IMR-90 (cell line): ENCODE measurements around the gene TRIM27. TPM values are rescaled to one million over a fixed set of nuclear protein-coding genes. Genes with fewer than 3 reads are reported as not detected.

Experiments
- ATAC-seq: fragments of 200-7000 bp; cut with Tn5 transposase; 2 replicates; pipeline ENCODE4 v1.9.1; 2020; ENCODE audit warnings: low read depth, mild to moderate bottlenecking, moderate library complexity
- BruUV-seq: library from RNA; stranded (reverse); fragments of 400-500 nt; replicated peaks from 2 replicates; lab custom pipeline; 2021; lab: Mats Ljungman, UMichigan
- CTCF ChIA-PET: fragments of 300-600 bp; formaldehyde crosslinking; extraction: SDS; loops from one replicate; lab custom pipeline; 2021; ENCODE audit warnings: antibody characterized with exemption; lab: Yijun Ruan, JAX
- POLR2A ChIA-PET: fragments of 300-600 bp; sonication (Branson Sonifier 250); formaldehyde crosslinking; loops from one replicate; lab custom pipeline; 2022; ENCODE audit warnings: antibody characterized with exemption; ENCODE audit not compliant: unreplicated experiment; lab: Charles Lee
- DNase-seq: peaks from one replicate; pipeline ENCODE4 v3.0.0; 2013
- H2AFZ ChIP-seq: replicated peaks from 2 replicates; pipeline ENCODE3; 2013; ENCODE audit warnings: low read length, mild to moderate bottlenecking; ENCODE audit not compliant: poor library complexity
- H2AK5ac ChIP-seq: 2 replicates; pipeline ENCODE4 v1.6.1; 2013; ENCODE audit warnings: low read depth, low read length, inconsistent platforms
- H2AK9ac ChIP-seq: replicated peaks from 2 replicates; pipeline ENCODE3; 2013; ENCODE audit warnings: mild to moderate bottlenecking, low read depth, low read length, moderate library complexity; ENCODE audit not compliant: poor library complexity
- H2BK120ac ChIP-seq: 2 replicates; pipeline ENCODE4 v1.6.1; 2013; ENCODE audit warnings: low read depth, low read length, inconsistent platforms
- H2BK15ac ChIP-seq: 3 replicates; pipeline ENCODE4 v1.6.1; 2013; ENCODE audit warnings: low read depth, low read length, inconsistent platforms
- H2BK20ac ChIP-seq: 2 replicates; pipeline ENCODE4 v1.6.1; 2013; ENCODE audit warnings: low read depth, mild to moderate bottlenecking, inconsistent platforms, low read length, moderate library complexity
- H2BK5ac ChIP-seq: 2 replicates; pipeline ENCODE4 v1.6.1; 2013; ENCODE audit warnings: mild to moderate bottlenecking, low read depth, low read length, inconsistent platforms; ENCODE audit not compliant: poor library complexity, severe bottlenecking
- H3K14ac ChIP-seq: replicated peaks from 2 replicates; pipeline ENCODE4 v1.6.1; 2013; ENCODE audit warnings: low read depth, low read length, inconsistent platforms
- H3K18ac ChIP-seq: 2 replicates; pipeline ENCODE4 v1.6.1; 2013; ENCODE audit warnings: low read depth, low read length, control low read depth
- H3K23ac ChIP-seq: 2 replicates; pipeline ENCODE4 v1.6.1; 2013; ENCODE audit warnings: low read depth, low read length, inconsistent platforms
- H3K27ac ChIP-seq: 2 replicates; pipeline ENCODE4 v1.5.1; 2013; ENCODE audit warnings: mild to moderate bottlenecking, control low read depth, low read length; ENCODE audit not compliant: insufficient read depth
- H3K27me3 ChIP-seq: 2 replicates; pipeline ENCODE4 v1.6.1; 2013; ENCODE audit warnings: low read length; ENCODE audit not compliant: control insufficient read depth, insufficient read depth
- H3K36me3 ChIP-seq: 2 replicates; pipeline ENCODE4 v1.6.1; 2013; ENCODE audit warnings: low read length, mixed read lengths; ENCODE audit not compliant: control insufficient read depth, insufficient read depth
- H3K4ac ChIP-seq: 2 replicates; pipeline ENCODE4 v1.6.1; 2013; ENCODE audit warnings: low read depth, low read length, inconsistent platforms
- H3K4me1 ChIP-seq: 2 replicates; pipeline ENCODE4 v1.6.1; 2013; ENCODE audit warnings: low read length, mixed read lengths; ENCODE audit not compliant: control insufficient read depth, insufficient read depth
- H3K4me2 ChIP-seq: 2 replicates; pipeline ENCODE4 v1.6.1; 2013; ENCODE audit warnings: low read depth, mild to moderate bottlenecking, control low read depth, low read length, moderate library complexity
- H3K4me3 ChIP-seq: 2 replicates; pipeline ENCODE4 v1.5.1; 2013; ENCODE audit warnings: low read depth, mild to moderate bottlenecking, control low read depth, low read length, moderate library complexity; ENCODE audit not compliant: insufficient read depth
- H3K56ac ChIP-seq: 2 replicates; pipeline ENCODE4 v1.6.1; 2013; ENCODE audit warnings: low read length, inconsistent platforms; ENCODE audit not compliant: insufficient read depth; ENCODE audit errors: extremely low read depth
- H3K79me1 ChIP-seq, 2 experiments: 2 replicates each; pipeline ENCODE4 v1.6.1; 2013; ENCODE audit warnings: low read length in 2 of 2, inconsistent platforms in 1 of 2, low read depth in 1 of 2
- H3K9ac ChIP-seq: 2 replicates; pipeline ENCODE4 v1.6.1; 2013; ENCODE audit warnings: low read depth, low read length, control low read depth
- H3K9me1 ChIP-seq: 2 replicates; pipeline ENCODE4 v1.6.1; 2013; ENCODE audit warnings: low read length, inconsistent platforms; ENCODE audit not compliant: insufficient read depth
- H3K9me3 ChIP-seq: 2 replicates; pipeline ENCODE4 v1.6.1; 2013; ENCODE audit warnings: low read length; ENCODE audit not compliant: control insufficient read depth, insufficient read depth
- H4K20me1 ChIP-seq: 2 replicates; pipeline ENCODE4 v1.6.1; 2013; ENCODE audit warnings: low read length, inconsistent platforms; ENCODE audit not compliant: insufficient read depth
- H4K5ac ChIP-seq: 2 replicates; pipeline ENCODE4 v1.6.1; 2013; ENCODE audit warnings: mild to moderate bottlenecking, low read depth, low read length, control low read depth
- H4K8ac ChIP-seq, 2 experiments: 2 replicates each; pipeline ENCODE4 v1.6.1; 2013; ENCODE audit warnings: low read depth in 2 of 2, low read length in 2 of 2, control low read depth in 1 of 2, inconsistent platforms in 1 of 2
- H4K91ac ChIP-seq: 2 replicates; pipeline ENCODE4 v1.6.1; 2013; ENCODE audit warnings: low read depth, low read length, inconsistent platforms; ENCODE audit not compliant: insufficient read depth
- BHLHE40 ChIP-seq: fragments of 150-350 bp; IDR thresholded peaks from 2 replicates; pipeline ENCODE4 v1.6.1; 2016; ENCODE audit warnings: mild to moderate bottlenecking, low read depth, low read length
- CEBPB ChIP-seq: IDR thresholded peaks from 2 replicates; pipeline ENCODE4 v1.6.1; 2012; ENCODE audit warnings: low read depth, low read length, improper control_type of control experiment
- FOS ChIP-seq: fragments of 150-350 bp; IDR thresholded peaks from 2 replicates; pipeline ENCODE4 v1.6.1; 2016; ENCODE audit warnings: low read depth, low read length
- MAFK ChIP-seq: IDR thresholded peaks from 2 replicates; pipeline ENCODE4 v1.6.1; 2012; ENCODE audit warnings: low read depth, low read length, improper control_type of control experiment
- NFE2L2 ChIP-seq: fragments of 150-350 bp; IDR thresholded peaks from 2 replicates; pipeline ENCODE4 v1.6.1; 2016; ENCODE audit warnings: low read depth, mild to moderate bottlenecking, low read length
- POLR2A ChIP-seq: IDR thresholded peaks from 2 replicates; pipeline ENCODE4 v1.6.1; 2012; ENCODE audit warnings: mild to moderate bottlenecking, low read depth, low read length
- RAD21 ChIP-seq: IDR thresholded peaks from 2 replicates; pipeline ENCODE4 v1.6.1; 2012; ENCODE audit warnings: low read length, improper control_type of control experiment
- RCOR1 ChIP-seq: IDR thresholded peaks from 2 replicates; pipeline ENCODE4 v1.6.1; 2012; ENCODE audit warnings: mild to moderate bottlenecking, low read length, improper control_type of control experiment; ENCODE audit not compliant: insufficient replicate concordance
- RFX5 ChIP-seq: IDR thresholded peaks from 2 replicates; pipeline ENCODE4 v1.8.0; 2012; ENCODE audit warnings: low read depth, mild to moderate bottlenecking, low read length, moderate library complexity
- SMC3 ChIP-seq: fragments of 150-350 bp; IDR thresholded peaks from 2 replicates; pipeline ENCODE4 v1.6.1; 2016; ENCODE audit warnings: low read depth, mild to moderate bottlenecking, antibody characterized with exemption, low read length, moderate library complexity
- USF2 ChIP-seq: fragments of 150-350 bp; IDR thresholded peaks from 2 replicates; pipeline ENCODE4 v1.6.1; 2017; ENCODE audit warnings: mild to moderate bottlenecking, antibody characterized with exemption, low read length, low read depth
- WGBS, 2 experiments: methylation state at CpG; one replicate each; pipeline versions ENCODE4 v1.1.5 to v1.1.7; 2013; ENCODE audit warnings: missing lambda C conversion rate in 2 of 2; ENCODE audit not compliant: insufficient read length in 1 of 2; ENCODE audit errors: extremely low coverage in 2 of 2; 5-methylcytosine and 5-hydroxymethylcytosine counted together
- dilution Hi-C: fragments of 300-500 bp; cut with HindIII; formaldehyde crosslinking; loops from one replicate; pipeline ENCODE4 v1.14.3; 2018; ENCODE audit warnings: low sequenced_read_pairs; ENCODE audit not compliant: unreplicated experiment
- in situ Hi-C: fragments of 300-500 bp; cut with MboI; formaldehyde crosslinking; loops from 3 replicates; pipeline ENCODE4 v1.14.3; 2019; ENCODE audit warnings: low sequenced_read_pairs, inconsistent platforms, mixed read lengths
- intact Hi-C: fragments of 100-400 bp; cut with micrococcal nuclease; formaldehyde crosslinking; loops from 2 replicates; pipeline ENCODE4 v1.10.0; 2022
- polyA plus RNA-seq, 3 experiments: library from polyadenylated mRNA; depleted of rRNA; stranded (reverse); fragments of >200 nt; gene quantifications; 2 replicates each; pipeline ENCODE4 v1.2.3, GENCODE V29; 2012; ENCODE audit warnings: low replicate concordance in 1 of 3
- total RNA-seq: library from RNA; depleted of rRNA; stranded (reverse); fragments of >200 nt; gene quantifications from 2 replicates; pipeline ENCODE4 v1.2.3, GENCODE V29; 2012
- TF ChIP-seq, protein P1 (sequence below): fragments of 150-350 bp; IDR thresholded peaks from 2 replicates; pipeline ENCODE4 v1.6.1; 2016; ENCODE audit warnings: low read depth, mild to moderate bottlenecking, low read length, moderate library complexity, borderline replicate concordance

TRIM27 gene
- total and polyA plus RNA-seq, 2 of the 4 experiments (the other 2 are of a cell fraction): 44.4 to 48.0 TPM

GRCh38 chr6:28868873-28869272, 54.9 kb downstream of the TRIM27 start:
- Histone ChIP-seq H2AK9ac (no peak overlapping the region), H3K36me3 (no peaks in the 10 kb centered on the region), H3K4me3 (no peak overlapping the region), H2AFZ (no peak overlapping the region), H3K56ac (no peak overlapping the region), H3K14ac (no peak overlapping the region), H4K20me1 (no peaks in the 10 kb centered on the region), H3K18ac (no peak overlapping the region), H3K27me3 (no peaks in the 10 kb centered on the region), H4K5ac (no peak overlapping the region), H4K8ac (no peak overlapping the region), H3K4ac (no peak overlapping the region), H2BK5ac (no peak overlapping the region), H3K4me1 (0 out of 2 replicates have a peak, but pooled peaks cover 2% of the 10 kb centered on the region), H3K9me1 (no peaks in the 10 kb centered on the region), H2BK120ac (no peak overlapping the region), H3K23ac (no peak overlapping the region), H3K9ac (no peak overlapping the region), H3K4me2 (no peak overlapping the region), H3K79me1 (no peaks in the 10 kb centered on the region), H2BK20ac (no peak overlapping the region), H4K91ac (no peak overlapping the region), H3K27ac (no peak overlapping the region), H2AK5ac (no peak overlapping the region), H3K9me3 (no peaks in the 10 kb centered on the region), H2BK15ac (no peak overlapping the region)
- ATAC-seq: no peak
- intact Hi-C loops: loop anchor here (5.0 to 10.0 kb wide), 2 partner anchors 146 to 657 kb away; no protein-coding TSS in a partner anchor
- TF ChIP-seq FOS (no peak), NFE2L2 (no peak), MAFK (no peak), RCOR1 (no peak), SMC3 (no peak), USF2 (no peak), RAD21 (no peak), RFX5 (no peak), POLR2A (no peak), CEBPB (no peak), BHLHE40 (no peak)
- TF ChIP-seq, protein P1, sequence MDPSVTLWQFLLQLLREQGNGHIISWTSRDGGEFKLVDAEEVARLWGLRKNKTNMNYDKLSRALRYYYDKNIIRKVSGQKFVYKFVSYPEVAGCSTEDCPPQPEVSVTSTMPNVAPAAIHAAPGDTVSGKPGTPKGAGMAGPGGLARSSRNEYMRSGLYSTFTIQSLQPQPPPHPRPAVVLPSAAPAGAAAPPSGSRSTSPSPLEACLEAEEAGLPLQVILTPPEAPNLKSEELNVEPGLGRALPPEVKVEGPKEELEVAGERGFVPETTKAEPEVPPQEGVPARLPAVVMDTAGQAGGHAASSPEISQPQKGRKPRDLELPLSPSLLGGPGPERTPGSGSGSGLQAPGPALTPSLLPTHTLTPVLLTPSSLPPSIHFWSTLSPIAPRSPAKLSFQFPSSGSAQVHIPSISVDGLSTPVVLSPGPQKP: no peak
- BruUV-seq: no TSS peak
- no peak for DNase-seq
- no CpG with 5 or more reads among the region's 2 CpGs for WGBS, 2 experiments
- dilution Hi-C loops: no loop called here
- POLR2A ChIA-PET: no interaction called here
- in situ Hi-C loops: no loop called here
- CTCF ChIA-PET: no interaction called here
